Prostate gland (tissue), 2 donors: Measurements from ENCODE around the gene WDFY2. TPM values are rescaled to one million over a fixed set of nuclear protein-coding genes. Genes with fewer than 3 reads are reported as not detected.

Source experiments
- DNase-seq: peaks from one replicate; pipeline ENCODE4 v3.0.0-alpha.2; 2019; ENCODE audit warnings: low spot score
- H3K27ac ChIP-seq, 2 donors: fragments of 200-600 bp; sonication (generic); 2 replicates each; pipeline ENCODE4 v1.5.1; 2017 to 2019
- H3K27me3 ChIP-seq: fragments of 200-600 bp; sonication (generic); replicated peaks from 2 replicates; pipeline ENCODE4 v1.5.1; 2019; ENCODE audit not compliant: insufficient read depth
- H3K36me3 ChIP-seq, 2 donors: fragments of 200-600 bp; sonication (generic); 1 replicate in 1 of 2; 2 replicates in 1 of 2; pipeline versions ENCODE4 v1.5.1 to v1.8.1; 2017 to 2019
- H3K4me1 ChIP-seq: fragments of 200-600 bp; sonication (generic); replicated peaks from 2 replicates; pipeline ENCODE4 v1.5.1; 2019
- H3K4me3 ChIP-seq, 2 donors: fragments of 200-600 bp; sonication (generic); 2 replicates each; pipeline ENCODE4 v1.5.1; 2017 to 2019
- H3K9me3 ChIP-seq: fragments of 200-600 bp; sonication (generic); 2 replicates; pipeline ENCODE4 v1.5.1; 2017
- CTCF ChIP-seq, 4 experiments: fragments of 200-600 bp in 2 of 4; fragments of 450-650 bp in 2 of 4; sonication (generic) in 2 of 4; IDR thresholded peaks; 1 replicate in 3 of 4; 2 replicates in 1 of 4; pipeline ENCODE4 v1.5.1; 2016 to 2019; ENCODE audit warnings: antibody characterized with exemption in 4 of 4, mild to moderate bottlenecking in 2 of 4, moderate library complexity in 2 of 4
- POLR2A ChIP-seq: fragments of 450-650 bp; IDR thresholded peaks from one replicate; pipeline ENCODE4 v1.6.1; 2016; ENCODE audit warnings: antibody characterized with exemption, mild to moderate bottlenecking
- POLR2AphosphoS5 ChIP-seq: sonication (generic); formaldehyde crosslinking; IDR thresholded peaks from one replicate; pipeline ENCODE4 v1.6.1; 2017; ENCODE audit warnings: antibody characterized with exemption
- WGBS: methylation state at CpG from one replicate; pipeline ENCODE4 v1.1.5; 2018; 5-methylcytosine and 5-hydroxymethylcytosine counted together
- intact Hi-C: fragments of 100-400 bp; cut with DNase I; formaldehyde crosslinking; loops from one replicate; pipeline ENCODE4 v1.14.2; 2022
- total RNA-seq, 2 donors: library from RNA; depleted of rRNA; stranded (reverse); fragments of >200 nt; gene quantifications; one replicate each; pipeline ENCODE4 v1.1.0, GENCODE V29; 2016

WDFY2 gene
- total RNA-seq, 2 donors from 2014 or later = 7.9 to 23.2 TPM

DNA sequence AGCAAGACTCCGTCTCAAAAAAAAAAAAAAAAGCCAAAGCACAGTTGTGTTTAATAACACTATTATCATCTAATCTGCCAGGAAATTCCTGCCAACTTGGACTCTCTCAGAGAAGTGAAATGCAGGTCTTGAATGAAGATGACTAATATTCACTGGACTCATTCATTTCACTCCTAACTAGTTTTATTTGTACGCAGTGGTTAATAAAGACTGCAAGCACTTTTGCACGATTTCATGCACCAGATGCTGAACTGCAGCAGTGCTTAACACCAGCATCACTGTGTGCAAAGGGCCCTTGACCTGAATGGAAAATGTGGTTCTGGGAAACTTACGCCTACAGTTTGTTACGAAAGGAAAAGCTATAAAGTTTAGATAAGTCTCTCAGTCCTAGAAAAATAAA, 156.4 kb downstream of the WDFY2 start:
- no peaks in the 10 kb centered on the region for H3K9me3 ChIP-seq
- H3K36me3 ChIP-seq = no peaks in the 10 kb centered on the region
- intact Hi-C loops = no loop called here
- H3K4me1 ChIP-seq = peaks cover 12% of the 10 kb centered on the region
- no peak for TF ChIP-seq CTCF (IDR thresholded peaks at IDR 0.05)
- TF ChIP-seq POLR2AphosphoS5 = peak; percentile 11
- DNase-seq = no peak
- 47% methylated on average over 5 of the region's 5 CpGs for WGBS
- H3K27ac ChIP-seq = peak overlapping the region; percentile 77 to 81
- H3K4me3 ChIP-seq = no peak overlapping the region
- no peaks in the 10 kb centered on the region for H3K27me3 ChIP-seq

DNA sequence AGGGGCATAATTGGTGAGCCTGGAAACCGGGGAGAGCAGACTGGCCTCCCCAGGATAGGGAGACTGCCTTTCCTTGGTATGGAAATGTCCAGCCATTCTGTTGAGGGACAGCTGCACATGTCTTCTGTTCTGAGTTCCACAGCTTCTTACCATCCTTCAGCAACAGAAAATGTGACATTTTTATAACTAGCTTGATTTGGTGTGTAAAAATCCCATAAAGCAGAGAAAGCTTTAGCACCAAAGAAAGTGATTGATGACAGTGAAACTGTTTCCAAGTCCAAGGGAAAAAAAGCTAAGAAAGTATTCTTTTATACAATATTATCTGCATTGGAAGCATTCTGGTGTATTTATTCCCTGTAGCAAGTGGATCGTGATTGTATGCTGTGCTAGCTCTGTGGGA, 157.8 kb downstream of the WDFY2 start:
- Histone ChIP-seq H3K27me3 (no peaks in the 10 kb centered on the region), H3K9me3 (no peaks in the 10 kb centered on the region), H3K4me1 (peaks cover 12% of the 10 kb centered on the region), H3K27ac (peak overlapping the region; percentile 77 to 81), H3K36me3 (no peaks in the 10 kb centered on the region), H3K4me3 (no peak overlapping the region)
- no peak for DNase-seq
- 55% methylated on average over 2 of the region's 2 CpGs for WGBS
- intact Hi-C loops = no loop called here
- no peak for TF ChIP-seq CTCF (IDR thresholded peaks at IDR 0.05)
- TF ChIP-seq POLR2AphosphoS5 = no peak
- TF ChIP-seq POLR2A = no peak

- H3K27ac ChIP-seq = no peak overlapping the region
- H3K4me1 ChIP-seq = peaks cover 12% of the 10 kb centered on the region
- intact Hi-C loops = no loop called here
- H3K9me3 ChIP-seq = no peaks in the 10 kb centered on the region
- 93% methylated on average over 2 of the region's 2 CpGs for WGBS
- H3K27me3 ChIP-seq = no peaks in the 10 kb centered on the region
- H3K36me3 ChIP-seq = no peaks in the 10 kb centered on the region
- no peak overlapping the region for H3K4me3 ChIP-seq
- no peak for DNase-seq
- TF ChIP-seq POLR2AphosphoS5 (no peak), POLR2A (no peak), CTCF (IDR thresholded peaks at IDR 0.05) (no peak)
These were observed 158.3 kb downstream of the WDFY2 start for GRCh38 chr13:51742611-51743010.

DNA sequence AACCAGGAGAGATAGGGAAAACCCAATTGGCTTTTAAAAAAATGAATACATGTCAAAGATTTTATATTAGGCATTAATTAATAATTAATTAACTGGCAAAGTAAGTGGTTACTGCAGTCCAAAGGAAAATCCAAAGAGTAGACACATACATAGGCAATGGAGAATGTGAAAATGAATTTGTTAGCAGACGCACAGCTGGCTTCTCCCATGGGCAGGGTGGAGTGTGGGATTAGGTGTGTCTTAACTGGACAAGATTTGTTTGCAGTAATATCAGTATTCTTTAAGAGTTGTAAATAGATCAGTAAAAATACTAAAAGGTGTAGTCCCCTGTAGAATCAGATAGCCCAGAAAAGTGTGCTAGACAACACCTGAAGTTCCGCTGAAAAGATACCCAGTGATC, 161.0 kb downstream of the WDFY2 start:
- no peak overlapping the region for H3K4me3 ChIP-seq
- no peak overlapping the region for H3K27ac ChIP-seq
- intact Hi-C loops = no loop called here
- no peak for DNase-seq
- no peaks in the 10 kb centered on the region for H3K27me3 ChIP-seq
- H3K9me3 ChIP-seq = no peaks in the 10 kb centered on the region
- no peaks in the 10 kb centered on the region for H3K36me3 ChIP-seq
- 98% methylated on average over 2 of the region's 2 CpGs for WGBS
- H3K4me1 ChIP-seq = peaks cover 2% of the 10 kb centered on the region
- TF ChIP-seq POLR2A (no peak), POLR2AphosphoS5 (no peak), CTCF (IDR thresholded peaks at IDR 0.05) (no peak)

DNA sequence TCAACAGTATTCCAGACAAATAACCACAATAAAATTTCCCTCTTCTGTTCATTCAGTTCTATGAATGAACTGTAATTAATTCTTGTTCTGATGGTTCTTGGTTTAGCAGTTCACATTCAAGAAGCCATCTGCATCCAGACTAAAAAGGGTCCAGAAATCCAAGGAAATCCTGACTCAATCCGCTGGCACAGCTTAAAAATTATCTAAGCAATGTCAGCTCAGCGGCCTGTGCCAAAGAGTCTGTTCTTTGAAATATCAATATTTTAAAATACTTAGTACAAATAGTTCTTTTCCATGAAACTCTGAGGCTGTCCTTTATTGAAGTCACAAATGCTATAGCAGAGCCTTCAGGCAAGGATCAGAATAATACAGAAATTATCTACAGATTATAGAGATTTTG, 162.5 kb downstream of the WDFY2 start:
- intact Hi-C loops = no loop called here
- TF ChIP-seq POLR2AphosphoS5 (no peak), POLR2A (no peak), CTCF (IDR thresholded peaks at IDR 0.05) (no peak)
- Histone ChIP-seq H3K4me1 (no peaks in the 10 kb centered on the region), H3K27ac (no peak overlapping the region), H3K27me3 (no peaks in the 10 kb centered on the region), H3K4me3 (no peak overlapping the region), H3K36me3 (no peaks in the 10 kb centered on the region), H3K9me3 (no peaks in the 10 kb centered on the region)
- DNase-seq = no peak
- 64% methylated on average over 2 of the region's 2 CpGs for WGBS
